ENCODE measurements around the gene RUBCNL.

RUBCNL gene

DNA sequence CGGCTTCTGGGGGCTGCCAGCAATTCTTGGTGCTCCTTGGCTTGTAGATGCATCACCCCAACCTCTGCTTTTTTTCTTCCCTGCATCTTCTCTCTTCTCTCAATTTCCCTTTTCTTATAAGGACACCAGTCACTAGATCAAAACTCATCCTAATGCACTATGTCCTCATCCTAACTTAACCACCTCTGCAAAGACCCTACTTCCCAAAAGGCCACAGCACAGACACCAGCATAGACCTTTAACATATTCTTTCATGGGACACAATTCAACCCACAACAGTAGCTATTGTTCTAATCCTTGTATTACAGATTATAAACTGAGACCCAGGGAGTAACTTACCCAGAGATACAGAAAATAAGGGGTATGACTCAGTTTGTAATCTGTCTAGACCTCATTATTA is 47.0 kb downstream of the RUBCNL start:
- no peak for DNase-seq

DNA sequence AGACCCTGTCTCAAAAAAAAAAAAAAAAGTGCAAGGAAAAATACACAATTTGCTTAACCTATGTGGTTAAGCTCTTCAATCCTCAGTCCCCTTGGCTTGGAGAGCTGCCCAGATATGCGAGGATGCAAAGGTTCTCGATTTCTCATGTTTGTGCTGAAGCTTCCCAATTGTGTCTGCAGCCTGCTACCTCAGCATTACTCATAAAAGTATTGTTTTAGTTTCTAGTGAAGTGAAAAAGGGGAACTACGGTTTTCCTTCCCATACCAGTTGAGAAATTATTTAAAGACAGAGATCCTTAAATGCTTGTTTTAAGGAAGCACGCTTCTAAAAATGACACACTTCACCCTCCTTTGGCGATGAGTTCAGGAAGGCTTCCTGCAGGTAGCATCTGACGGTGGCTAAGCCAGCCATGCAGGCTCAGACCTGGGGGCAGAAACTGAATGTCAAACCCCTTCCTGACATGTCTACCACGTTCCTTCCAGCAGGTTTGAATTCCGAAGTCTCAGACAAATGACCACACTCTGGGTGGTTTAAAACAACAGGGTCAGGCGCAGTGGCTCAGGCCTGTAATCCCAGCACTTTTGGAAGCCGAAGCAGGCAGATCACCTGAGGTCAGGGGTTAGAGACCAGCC is 47.9 kb downstream of the RUBCNL start:
- no peak for DNase-seq

DNA sequence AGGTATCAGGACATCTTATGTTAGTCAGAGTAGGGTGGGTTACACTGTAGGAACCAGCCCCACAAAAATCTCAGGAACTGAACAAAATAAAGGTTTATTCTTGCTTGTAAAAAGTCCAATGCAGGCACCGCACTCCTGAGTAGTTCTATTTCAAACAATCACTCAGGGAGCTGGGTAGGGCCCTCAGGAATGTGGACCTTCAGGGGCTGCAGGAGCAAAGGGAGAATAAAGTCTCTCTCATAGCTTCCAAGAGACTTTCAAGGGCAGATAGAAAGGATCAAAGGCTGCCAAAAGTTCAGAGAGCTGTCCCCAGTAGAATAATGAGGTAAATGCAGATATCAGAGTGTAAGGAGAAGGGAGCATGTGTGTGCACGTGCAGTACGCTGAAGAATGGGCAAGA is 49.4 kb downstream of the RUBCNL start:
- DNase-seq: no peak

DNA sequence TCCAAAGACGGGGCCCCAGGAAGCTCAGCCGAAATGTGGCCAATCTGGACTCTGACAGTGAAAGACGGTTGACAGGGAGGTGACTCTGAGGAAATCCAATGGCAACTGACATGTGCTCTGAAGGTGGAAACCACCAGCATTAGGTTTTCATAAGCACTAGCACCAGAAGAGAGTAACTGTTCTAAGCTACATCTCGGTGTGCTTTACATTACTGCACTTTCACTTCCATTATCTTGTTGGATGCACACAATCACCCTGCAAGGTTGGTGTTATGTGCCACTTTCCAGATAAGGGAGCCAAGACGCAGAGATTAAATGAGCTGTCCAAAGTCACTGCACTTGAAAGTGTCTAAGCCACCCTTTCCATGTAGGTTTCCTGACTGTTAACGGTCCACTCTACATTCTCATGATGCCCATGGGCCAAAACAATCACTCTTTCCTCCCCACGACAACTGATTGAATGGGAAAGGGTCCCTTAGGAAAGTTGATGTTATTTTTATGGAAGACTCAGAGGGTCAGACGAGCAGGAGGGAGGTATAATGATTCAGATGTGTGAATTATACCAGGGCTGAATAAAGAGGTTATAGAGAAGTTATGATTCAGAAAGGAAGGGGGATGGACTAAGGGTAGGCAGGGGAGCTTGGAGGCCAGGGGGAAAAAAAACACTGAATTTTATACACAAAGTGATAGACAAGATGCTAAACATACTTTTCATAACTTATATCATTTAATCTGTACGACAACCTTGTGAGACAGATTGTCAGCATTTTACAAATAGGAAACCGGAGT is 52.8 kb downstream of the RUBCNL start:
- no peak for DNase-seq

DNA sequence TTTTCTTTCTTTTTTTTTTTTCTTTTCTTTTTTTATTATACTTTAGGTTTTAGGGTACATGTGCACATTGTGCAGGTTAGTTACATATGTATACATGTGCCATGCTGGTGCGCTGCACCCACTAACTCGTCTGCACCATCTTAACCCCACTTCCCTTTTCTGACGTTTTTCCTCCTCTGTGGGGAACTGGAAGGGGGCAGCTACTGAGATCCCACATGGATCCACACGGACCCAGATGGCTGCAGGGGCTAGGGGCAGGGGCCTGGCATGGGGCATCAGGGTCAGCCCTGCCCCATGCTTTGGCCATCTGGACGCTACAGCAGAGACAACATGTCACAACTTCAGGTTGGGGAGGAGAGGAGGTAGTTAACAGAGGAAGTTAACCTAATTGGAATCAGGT is 54.3 kb downstream of the RUBCNL start:
- no peak for DNase-seq

DNA sequence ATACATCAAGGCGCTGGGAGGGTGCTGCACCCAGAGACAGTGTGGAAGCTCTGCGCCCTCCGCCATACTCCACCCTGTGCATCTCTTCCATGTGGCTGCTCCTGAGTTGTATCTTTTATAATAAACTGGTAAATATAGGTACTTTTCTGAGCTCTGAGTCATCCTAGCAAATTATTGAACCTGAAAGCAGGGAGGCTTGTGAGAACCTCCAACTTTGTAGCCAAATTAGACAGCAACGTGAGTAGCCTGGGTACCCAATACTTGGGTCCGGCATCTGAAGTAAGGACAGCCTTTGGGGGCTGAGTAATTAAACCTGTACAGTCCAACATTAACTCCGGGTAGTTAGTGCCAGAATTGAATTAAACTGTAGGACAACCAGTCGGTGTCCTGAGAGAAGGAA is 57.4 kb downstream of the RUBCNL start:
- DNase-seq: no peak

DNA sequence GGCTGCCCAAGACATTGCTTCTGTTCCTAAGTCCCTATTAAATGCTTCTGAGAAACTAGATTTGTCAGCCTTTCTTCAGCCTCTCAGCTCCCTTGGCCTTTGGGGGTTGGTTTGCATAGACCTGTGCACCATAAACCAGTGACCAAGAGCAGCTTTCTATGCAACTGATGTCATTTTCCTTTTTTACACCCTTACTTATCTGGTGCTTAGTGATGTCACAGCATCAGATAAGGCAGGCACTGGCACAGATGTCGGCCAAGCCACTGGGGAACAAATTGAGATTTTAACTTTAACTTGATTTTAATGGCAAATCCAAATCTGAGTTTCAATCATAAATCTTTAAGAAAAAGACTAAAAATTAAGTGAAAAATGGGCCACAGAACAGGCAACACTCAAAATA is 59.8 kb downstream of the RUBCNL start:
- DNase-seq: no peak

DNA sequence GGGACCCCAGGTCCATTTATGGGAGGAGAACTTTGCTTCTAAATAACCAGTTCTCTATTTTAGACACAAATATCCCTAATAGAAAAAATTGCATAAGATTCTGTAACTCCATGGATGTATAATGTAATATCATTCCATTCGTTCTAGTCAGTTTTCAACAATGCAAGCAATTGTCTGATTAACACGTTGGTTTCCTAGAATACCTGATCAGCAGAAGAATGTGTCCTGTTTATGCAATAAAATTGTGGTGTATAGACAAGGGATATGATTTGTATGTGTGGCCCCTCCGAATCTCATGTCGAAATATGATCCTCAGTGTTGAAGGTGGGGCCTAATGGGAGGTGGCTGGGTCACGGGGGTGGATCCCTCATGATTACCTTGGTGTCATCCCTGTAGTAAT is 62.1 kb downstream of the RUBCNL start:
- no peak for DNase-seq

DNA sequence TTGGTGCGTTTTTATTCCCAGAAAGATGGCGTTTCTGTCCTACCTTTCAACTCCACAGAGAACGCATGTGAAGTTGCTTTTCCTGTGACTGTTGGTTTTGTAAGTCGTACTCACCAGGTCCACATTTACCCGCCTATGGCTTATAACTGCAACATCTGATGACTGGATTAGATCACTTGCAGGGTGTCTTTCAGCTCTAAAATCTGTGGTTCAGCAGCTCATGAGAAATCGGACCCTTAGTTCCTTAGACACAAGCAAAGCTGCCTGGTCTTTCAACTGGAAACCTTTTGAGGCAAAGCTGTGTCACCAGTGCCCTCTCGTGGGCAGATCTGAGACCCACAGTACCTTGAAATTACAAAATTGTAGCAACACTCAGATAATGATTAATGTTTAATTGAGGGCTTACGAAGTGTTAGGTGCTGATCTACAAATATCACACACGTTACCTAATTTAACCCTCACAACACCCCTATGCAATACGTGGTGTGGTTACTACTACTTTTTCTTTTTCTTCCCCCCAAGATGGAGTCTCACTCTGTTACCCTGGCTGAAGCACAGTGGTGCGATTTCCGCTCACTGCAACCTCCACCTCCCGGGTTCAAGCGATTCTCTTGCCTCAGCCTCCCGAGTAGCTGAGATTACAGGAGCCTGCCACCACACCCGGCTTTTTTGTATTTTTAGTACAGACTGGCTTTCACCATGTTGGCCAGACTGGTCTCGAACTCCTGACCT is 65.4 kb downstream of the RUBCNL start:
- peak; percentile 46 for DNase-seq

DNA sequence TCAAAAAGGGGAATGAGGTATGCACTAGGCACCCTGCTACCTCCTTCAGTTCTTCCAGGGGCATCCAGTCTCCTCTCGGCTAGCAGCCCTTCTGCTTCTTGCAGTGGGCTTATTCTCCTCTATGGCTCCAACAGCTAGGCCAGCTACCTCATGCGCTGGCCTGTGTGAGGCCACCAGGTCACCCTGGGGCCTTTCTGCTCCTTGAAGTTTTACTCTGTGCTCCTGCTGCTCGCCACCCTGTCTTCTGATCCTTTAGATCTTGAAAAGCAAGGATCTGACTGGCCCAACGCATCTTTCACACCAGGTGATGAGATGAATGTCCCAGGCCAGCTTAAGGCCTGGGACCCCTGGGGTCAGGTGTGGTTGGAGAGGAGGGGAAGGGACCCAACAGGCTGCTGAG is 66.2 kb downstream of the RUBCNL start:
- no peak for DNase-seq

DNA sequence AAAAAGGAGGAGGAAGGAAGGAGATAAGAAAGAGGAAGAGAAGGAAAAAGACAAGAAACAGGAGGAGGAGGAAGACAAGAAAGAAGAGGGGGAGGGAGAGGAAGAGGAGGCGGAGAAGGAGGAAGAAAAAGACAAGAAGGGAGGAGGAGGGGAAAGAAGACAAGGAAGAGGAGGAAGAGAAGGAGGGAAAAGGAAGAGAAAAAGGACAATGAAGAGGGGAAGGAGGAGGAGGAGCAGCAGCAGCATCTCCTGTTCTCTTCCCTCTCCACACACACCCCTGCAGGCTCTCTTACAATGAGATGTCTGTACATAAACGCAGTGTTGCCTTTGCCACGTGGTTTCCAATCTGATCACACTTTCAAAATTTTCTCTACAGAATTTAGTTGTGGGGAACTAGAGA is 66.6 kb downstream of the RUBCNL start:
- no peak for DNase-seq

DNA sequence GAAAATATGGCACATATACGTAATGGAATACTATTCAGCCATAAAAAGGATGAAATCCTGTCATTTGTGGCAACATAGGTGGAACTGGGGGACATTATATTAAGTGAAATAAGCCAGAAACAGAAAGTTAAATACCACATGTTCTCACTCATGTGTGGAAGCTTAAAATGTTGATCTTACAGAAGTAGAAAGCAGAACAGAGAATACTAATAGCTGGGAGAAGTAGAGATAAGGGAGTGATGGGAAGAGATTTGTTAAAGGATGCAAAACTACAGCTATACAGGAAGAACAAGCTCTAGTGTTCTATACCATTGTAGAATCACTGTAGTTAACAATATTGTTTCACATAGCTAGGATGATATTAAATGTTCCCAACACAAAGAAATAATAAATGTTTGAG is 68.1 kb downstream of the RUBCNL start:
- no peak for DNase-seq

DNA sequence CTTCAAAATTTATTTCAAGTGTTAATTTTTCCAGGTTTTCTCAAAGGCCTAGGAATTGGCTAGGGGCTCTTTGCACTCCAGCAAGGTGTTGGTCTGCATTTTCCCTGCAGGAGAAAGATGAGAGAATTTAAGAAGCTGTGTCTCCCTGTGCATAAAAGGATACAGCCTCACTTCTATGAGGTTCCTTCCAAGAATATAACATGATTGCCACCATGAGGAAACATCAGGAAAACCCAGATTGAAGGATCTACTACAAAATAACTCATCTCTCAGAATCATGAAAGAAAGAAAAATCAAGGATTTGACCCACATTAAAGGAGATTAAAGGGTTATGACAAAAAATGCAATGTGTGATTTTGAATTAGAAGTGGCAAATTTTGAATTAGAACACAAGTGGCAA is 69.9 kb downstream of the RUBCNL start:
- no peak for DNase-seq

DNA sequence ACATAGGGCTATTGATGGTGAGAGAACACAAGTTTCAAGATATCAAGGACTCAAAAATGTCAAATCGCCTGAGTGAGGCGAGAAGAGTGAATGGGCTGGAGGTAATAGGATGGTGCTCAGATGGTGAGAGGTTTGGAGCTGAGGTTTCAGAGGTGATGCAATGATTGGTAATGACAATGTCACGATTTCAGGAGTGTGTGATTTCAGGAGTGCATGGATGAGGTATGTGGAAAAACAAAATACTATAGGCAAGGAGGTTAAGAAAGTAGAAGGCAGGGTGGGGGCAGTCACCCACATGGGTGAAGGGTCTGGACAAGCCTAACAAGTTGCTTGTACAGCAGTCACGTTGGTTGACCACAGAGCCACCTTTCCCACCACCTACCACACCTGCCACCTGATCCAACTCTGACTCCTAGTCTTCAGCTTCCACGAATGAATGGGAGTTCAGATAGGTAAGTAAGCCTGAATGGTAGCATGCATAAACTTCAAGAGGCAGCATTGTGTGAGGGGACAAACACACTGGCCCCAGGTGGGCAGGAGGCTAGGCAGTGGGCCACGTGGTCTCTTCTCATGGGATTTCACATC is 71.5 kb downstream of the RUBCNL start:
- DNase-seq: no peak

DNA sequence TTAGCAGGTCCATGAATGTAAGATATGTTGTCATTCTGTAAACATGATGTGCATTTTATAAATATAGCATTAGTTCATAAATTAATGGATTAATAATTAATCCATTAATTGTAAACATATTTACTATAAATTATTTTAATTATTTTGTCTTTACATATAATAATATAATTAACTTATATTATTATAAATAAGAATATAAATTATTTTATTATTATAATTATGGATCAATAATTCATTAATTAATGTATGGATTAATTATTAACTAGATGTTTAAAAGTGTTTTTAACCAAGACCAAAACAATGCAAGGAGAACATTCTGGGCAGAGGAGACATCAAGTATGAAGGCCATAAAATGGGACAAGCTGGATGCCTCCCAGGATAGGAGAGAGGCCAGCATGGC is 72.0 kb downstream of the RUBCNL start:
- DNase-seq: no peak

DNA sequence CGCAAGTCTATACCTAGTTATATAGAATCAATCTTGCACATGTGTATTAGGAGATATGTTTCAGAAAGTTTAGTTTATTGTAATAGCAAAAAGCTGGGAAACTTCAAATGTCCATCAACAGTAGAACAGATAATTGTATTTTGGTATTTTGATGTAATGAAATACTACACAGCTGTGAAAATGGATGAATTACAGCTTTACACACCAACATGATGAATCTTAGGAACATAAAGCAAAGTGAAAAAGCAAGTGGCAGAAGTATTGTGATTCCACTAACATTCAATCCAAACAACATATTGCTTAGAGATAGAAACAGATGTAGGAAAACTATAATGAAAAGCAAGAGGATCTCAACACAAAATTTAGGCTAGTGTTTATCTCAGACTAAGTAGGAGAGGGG is 72.5 kb downstream of the RUBCNL start:
- no peak for DNase-seq

DNA sequence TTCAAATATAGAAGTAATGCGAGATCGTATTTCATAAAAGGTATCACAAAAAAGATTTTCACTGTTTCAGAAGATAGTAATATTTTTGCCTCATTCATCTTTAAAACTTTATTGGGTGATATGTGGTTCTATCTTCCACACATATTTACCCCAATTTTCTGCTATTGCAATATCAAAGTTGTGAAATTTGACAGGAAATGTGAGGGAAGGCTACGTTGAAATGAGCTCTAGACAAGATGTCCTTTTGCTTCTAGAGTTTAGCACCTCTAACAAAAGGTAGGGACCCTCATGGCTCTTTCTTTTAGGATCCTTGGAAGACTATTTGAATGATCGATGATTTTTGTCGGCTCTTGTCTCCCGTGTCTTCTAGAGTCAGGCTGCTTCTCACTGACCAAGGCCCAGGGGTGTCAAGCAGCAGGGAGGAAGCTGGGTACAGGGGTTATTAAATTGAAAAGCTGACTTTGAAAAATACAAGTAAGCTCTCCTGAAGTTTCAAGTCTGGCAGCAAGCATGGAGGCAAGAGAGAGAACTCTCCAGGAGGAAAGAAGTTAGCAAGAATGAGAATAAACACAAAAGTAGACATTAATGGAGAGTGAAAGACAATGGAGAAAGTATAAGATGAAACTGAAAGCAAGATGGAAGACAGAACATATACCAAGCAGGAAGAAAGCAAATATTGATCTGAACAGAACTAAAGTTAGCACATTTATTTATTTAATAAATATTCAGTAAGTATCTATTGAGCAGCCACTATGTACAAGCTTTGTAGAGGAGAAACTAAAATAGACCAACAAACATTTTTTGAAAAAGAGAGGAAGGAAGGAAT is 73.4 kb downstream of the RUBCNL start:
- no peak for DNase-seq

DNA sequence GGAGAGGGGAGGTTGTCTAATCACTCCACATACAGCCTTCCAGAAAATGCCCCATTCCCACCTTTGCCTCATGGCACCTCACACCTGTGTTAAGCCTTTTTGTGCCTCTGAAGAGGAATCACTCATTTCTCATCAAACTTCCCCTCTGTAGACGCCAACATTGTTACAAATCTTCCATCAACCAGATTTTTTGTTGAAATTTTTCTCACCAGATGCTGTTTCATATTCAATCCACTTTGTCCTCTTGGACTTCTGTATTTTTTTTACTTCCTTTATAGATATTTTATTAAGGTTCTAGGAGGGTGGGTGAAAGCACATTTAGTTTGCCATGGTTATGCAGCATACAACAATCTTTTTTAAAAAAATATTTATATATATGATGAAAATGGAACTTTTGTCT is 74.0 kb downstream of the RUBCNL start:
- no peak for DNase-seq

DNA sequence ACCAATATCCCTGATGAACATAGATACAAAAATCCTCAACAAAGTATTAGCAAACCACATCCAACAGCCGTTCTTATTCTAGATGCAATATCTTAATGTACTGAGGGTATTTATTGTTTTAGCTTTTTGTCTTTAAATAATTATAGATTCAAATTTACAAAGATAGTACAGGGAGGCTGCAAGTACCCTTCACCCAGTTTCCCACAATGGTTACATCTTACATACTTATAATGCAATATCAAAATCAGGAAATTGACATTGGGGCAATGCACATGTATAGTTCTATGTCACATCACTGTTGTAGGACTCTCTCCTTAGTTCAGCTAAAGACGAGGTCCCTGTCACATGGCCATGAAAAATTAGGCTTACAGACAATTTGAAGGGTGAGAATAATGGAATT is 75.8 kb downstream of the RUBCNL start:
- DNase-seq: no peak

DNA sequence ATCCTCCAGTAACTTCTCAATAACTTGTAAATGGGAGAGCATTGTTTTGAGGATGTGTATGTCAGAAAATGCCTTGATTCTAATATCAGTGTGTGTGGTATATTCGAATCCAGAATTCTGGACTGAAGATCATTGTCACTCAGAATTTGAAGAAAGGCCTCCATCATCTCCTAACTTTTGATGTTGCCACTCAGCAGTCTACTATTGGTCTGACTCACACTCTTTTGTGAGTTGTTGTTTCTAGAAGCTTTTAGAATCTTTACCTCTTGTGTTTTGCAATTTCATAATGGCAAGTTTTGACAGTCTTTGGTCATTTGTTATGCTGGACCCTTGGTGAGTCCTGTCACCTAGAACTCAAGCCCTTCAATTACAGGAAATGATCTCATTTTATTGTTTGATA is 77.0 kb downstream of the RUBCNL start:
- DNase-seq: no peak

DNA sequence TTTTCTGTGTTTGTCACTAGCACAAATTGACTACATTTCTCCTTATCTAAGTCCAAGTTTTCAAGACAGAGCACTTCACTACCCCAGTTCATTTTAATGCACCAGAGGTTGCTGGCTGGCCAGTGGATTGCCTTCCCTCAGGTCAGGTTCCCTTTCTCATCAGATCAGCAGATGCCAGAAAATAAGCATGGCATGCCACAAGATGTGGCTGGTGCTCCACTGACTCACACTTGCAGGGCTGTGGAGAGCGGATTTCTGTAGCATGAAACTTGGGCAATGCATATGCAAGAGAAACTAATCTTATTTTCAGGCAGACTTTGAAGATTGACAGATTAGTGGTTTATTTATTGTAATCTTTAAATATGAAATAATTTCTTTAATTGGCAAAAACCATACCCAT is 79.5 kb downstream of the RUBCNL start:
- DNase-seq: no peak

DNA sequence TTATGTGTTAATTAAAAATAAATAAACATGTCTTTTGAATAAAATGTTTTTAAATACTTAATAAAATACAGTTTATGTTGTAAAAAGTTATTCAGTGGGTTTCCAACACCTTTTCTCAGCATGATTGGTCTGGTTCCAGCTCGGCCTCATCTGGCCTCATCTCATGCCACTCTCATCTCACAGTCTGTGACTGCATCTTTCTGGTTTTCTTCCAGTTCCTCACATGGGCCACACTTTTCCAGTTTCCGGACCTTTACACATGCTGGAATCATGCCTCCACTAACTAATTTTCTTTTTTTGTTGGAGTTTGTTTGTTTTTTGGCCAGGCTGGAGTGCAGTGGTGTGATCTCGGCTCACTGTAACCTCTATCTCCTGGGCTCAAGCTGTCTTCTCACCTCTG is 82.5 kb downstream of the RUBCNL start:
- DNase-seq: no peak

Measured in stimulated activated naive CD4-positive, alpha-beta T cell treated with Interleukin-2 at 50 U/mL for 16 hours (primary cell).